HG03159 (cell line): ENCODE measurements around the gene ST3GAL4.
A peak's percentile ranks its signal among the peaks of the same experiment; 100 is the strongest.
"Not testable (repeated sequence)": the region's sequence is repeated elsewhere in the genome, so short reads cannot be mapped to it uniquely, and the experiment has no call there.

ENCODE experiments used
- ATAC-seq: cut with Tn5 transposase; IDR thresholded peaks from one replicate; pipeline ENCODE4 v1.9.1; 2021; ENCODE audit warnings: mild to moderate bottlenecking, moderate library complexity; ENCODE audit not compliant: unreplicated experiment

The ST3GAL4 gene

GRCh38 chr11:126355324-126355925 lies at the start of gene ST3GAL4:
ST3GAL4 (plus strand) TSS chr11:126355686; CDS start chr11:126406156, 50,470 bp downstream.
- peak; percentile 52 for ATAC-seq

GRCh38 chr11:126305699-126306098 lies 49.8 kb upstream of the ST3GAL4 start:
- ATAC-seq, result peak; percentile 65

GRCh38 chr11:126307706-126308105 lies 47.8 kb upstream of the ST3GAL4 start:
- no peak for ATAC-seq

GRCh38 chr11:126308271-126308671 lies 47.2 kb upstream of the ST3GAL4 start:
- no peak for ATAC-seq

- not testable (repeated sequence) for ATAC-seq
Measured at GRCh38 chr11:126308771-126309170, 46.7 kb upstream of the ST3GAL4 start.

- ATAC-seq, result peak; percentile 40
Measured at GRCh38 chr11:126310200-126310991, 45.1 kb upstream of the ST3GAL4 start.

GRCh38 chr11:126310992-126311310 lies 44.5 kb upstream of the ST3GAL4 start:
- no peak for ATAC-seq

- ATAC-seq, result peak; percentile 67
Measured at GRCh38 chr11:126311401-126312291, 43.8 kb upstream of the ST3GAL4 start.

GRCh38 chr11:126312961-126313360 lies 42.5 kb upstream of the ST3GAL4 start:
- no peak for ATAC-seq

- no peak for ATAC-seq
Measured at GRCh38 chr11:126313826-126314225, 41.7 kb upstream of the ST3GAL4 start.

GRCh38 chr11:126317432-126317755 lies 38.1 kb upstream of the ST3GAL4 start:
- no peak for ATAC-seq

GRCh38 chr11:126317756-126318573 lies 37.5 kb upstream of the ST3GAL4 start:
- peak; percentile 25 for ATAC-seq

GRCh38 chr11:126318574-126319373 lies 36.7 kb upstream of the ST3GAL4 start:
- ATAC-seq, result peak; percentile 76

GRCh38 chr11:126319374-126319740 lies 36.1 kb upstream of the ST3GAL4 start:
- ATAC-seq, result no peak

GRCh38 chr11:126322996-126323395 lies 32.5 kb upstream of the ST3GAL4 start:
- ATAC-seq, result no peak

GRCh38 chr11:126327281-126328000 lies 28.0 kb upstream of the ST3GAL4 start:
- no peak for ATAC-seq

GRCh38 chr11:126328001-126328390 lies 27.5 kb upstream of the ST3GAL4 start:
- ATAC-seq, result no peak

- ATAC-seq, result no peak
Measured at GRCh38 chr11:126328444-126328843, 27.0 kb upstream of the ST3GAL4 start.

GRCh38 chr11:126328938-126329643 lies 26.4 kb upstream of the ST3GAL4 start:
- ATAC-seq, result no peak
